ENCODE results near the gene ZSCAN5A. TPM values are rescaled to one million over a fixed set of nuclear protein-coding genes. Genes with fewer than 3 reads are reported as not detected.
"Not testable (repeated sequence)": the region's sequence is repeated elsewhere in the genome, so short reads cannot be mapped to it uniquely, and the experiment has no call there.

Gene ZSCAN5A
- polyA plus RNA-seq, 1 donor = 21.3 TPM

DNA sequence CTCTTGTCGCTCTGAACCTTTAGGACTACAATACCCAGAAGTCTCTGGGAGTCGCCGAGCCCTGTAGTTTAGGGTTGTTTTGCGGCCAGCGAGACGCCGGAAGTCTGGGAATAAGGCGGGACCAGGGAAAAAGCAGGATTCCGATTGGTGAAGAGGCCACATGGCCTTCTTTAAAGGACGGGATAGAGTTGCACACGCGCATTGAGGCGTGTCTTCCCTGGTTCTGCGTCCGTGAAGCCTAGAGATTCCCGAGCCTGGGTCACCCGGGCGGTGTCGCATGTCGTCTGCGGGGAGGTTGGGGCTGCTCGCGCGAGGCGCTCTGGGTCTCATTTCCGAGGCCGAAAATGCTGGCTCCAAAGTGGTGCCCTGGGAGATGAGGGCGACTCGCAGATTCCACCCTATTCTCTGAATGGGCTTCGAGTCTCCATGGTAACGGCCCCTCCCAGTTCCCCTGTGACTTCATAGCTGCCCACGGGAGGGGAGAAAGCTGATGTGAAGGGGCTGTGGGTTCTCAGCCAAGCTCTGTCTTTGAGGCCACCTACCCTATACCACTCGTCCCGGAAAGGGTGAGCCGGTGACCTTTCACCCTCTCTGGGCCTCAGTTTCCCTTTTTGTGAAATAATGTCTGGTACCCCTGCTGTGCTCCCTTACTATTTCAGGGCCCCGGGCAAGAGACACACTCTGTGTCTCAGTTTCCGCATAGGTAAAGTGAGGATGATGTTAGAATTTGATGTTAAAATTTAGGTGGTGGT is 614 bp upstream of the ZSCAN5A start:
- DNase-seq = peak; percentile 99

DNA sequence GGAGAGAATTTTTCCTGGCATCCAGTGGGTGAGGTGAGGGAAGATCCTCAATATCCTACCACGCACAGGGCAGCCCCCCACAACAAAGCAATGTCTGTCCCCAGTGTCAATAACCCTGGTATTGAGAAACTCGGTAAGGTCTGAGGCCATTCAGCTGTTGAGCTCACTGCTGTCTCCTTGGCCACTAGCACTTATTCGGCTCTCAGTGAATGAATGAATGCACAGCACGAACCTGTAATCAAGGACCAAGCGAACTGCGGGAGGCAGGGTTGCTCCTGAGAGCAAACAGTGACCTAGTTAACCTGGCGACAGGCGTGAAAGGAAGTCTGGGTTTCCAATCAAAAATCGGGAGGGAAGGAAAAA is 640 bp downstream of the ZSCAN5A start:
- DNase-seq = no peak

GRCh38 chr19:56312787-56313657 is 1.6 kb downstream of the ZSCAN5A start:
- no peak for DNase-seq

DNA sequence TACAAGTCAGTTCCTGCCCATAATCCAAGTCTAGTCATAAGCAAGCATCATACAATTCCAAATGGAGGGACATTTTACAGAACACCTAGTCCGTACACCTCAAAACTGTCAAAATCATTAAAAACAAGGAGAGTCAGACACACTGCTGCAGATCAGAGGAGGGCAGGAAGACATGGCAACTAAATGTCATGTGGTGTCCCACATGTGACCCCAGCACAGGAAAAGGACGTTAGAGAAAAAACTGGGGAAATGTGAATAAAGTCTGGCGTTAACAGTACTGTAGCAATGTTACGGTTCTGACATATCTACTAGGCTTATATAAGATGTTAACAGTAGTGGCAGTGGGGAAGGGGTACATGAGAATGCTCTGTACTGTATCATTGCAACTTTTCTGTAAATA is 2.3 kb downstream of the ZSCAN5A start:
- DNase-seq = no peak

- no peak for DNase-seq
Measured at GRCh38 chr19:56310462-56310861, 4.2 kb downstream of the ZSCAN5A start.

- DNase-seq = no peak
Measured at GRCh38 chr19:56309511-56310185, 5.0 kb downstream of the ZSCAN5A start.

- no peak for DNase-seq
Measured at GRCh38 chr19:56308792-56309191, 5.8 kb downstream of the ZSCAN5A start.

- DNase-seq = not testable (repeated sequence)
Measured at GRCh38 chr19:56307062-56307461, 7.6 kb downstream of the ZSCAN5A start.

GRCh38 chr19:56306016-56306415 is 8.6 kb downstream of the ZSCAN5A start:
- DNase-seq = no peak

- DNase-seq = no peak
Measured at GRCh38 chr19:56304243-56304642, 10.4 kb downstream of the ZSCAN5A start.

- DNase-seq = no peak
Measured at GRCh38 chr19:56301886-56302620, 12.6 kb downstream of the ZSCAN5A start.

GRCh38 chr19:56301155-56301554 is 13.5 kb downstream of the ZSCAN5A start:
- no peak for DNase-seq

GRCh38 chr19:56299688-56300087 is 15.0 kb downstream of the ZSCAN5A start:
- DNase-seq = no peak

GRCh38 chr19:56297010-56297409 is 17.6 kb downstream of the ZSCAN5A start:
- DNase-seq = no peak

DNA sequence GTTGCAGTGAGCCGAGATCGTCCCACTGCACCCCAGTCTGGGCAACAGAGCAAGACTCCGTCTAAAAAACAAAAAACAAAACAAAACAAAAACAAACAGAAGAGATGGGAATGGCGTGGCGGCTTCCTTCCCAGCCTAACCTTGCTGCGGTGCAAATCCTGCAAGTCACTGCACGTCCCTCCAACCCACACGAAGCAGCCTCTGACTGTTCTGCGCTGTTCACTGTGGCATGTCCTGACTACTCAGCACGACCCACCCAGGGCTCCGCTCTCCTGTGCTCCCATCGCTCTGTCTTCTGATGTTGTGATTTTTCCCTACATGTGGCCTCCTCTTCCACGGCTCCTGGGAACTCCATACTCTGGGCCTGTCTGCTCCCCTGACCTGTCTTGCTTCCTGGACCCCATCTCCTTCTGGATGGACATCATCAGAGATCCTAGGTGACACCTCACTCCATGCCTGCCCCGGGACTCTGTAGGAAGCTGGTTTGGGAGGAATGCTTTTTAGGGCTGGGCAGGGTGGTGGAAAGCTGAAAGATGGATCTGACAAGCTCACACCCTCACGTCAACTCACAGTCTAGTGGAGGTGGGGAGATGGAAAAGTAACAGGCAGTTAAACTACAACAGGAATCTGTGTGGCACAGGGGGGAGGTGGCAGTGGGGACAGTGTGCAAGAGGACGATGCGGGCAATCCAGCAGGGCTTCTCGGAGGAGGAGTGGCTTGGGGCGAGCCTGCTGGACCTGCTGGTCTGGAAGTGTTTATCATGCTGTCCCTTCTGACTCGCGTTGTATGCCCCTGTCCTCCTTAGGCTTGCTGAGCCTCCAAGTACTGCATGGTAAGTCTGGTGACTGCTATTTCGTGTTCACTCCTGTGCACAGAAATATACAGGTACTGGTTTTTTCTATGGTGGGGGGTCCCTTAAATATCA is 18.8 kb downstream of the ZSCAN5A start:
- DNase-seq = no peak

DNA sequence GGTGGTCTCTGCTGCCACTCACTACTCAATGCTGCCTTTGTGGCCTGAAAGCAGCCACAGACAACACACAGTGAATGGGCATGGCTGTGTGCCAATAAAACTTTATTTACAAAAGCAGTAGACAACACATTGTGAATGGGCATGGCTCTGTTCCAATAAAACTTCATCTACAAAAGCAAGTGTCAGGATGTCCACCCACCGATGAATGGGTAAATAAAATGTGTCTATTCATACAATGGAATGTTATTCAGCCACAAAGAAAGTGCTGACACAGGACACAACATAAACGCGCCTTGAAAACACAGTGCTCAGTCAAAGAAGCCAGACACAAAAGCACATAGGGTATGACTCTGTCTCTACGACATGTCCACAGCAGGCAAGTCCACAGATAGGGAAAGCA is 20.1 kb downstream of the ZSCAN5A start:
- no peak for DNase-seq

DNA sequence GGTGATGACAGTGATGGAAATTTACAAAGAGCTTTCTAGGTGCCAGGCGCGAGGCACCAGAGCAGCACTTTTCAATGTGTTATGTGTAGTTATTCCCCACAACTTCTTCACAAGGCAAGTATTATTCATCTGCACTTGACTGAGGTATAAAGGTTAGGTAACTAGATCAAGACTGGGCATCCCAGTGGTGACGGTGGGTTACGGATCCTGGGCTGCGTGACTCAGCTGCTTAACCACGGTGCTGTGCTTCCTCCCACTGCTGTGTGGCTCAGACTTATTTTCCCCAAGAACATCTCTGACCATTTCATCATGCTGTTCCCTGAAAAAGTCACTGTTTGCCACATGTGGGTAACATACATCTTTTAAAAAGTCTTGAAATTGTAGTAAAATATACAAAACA is 22.8 kb downstream of the ZSCAN5A start:
- DNase-seq = no peak

- DNase-seq = no peak
Measured at GRCh38 chr19:56290104-56290503, 24.5 kb downstream of the ZSCAN5A start.

DNA sequence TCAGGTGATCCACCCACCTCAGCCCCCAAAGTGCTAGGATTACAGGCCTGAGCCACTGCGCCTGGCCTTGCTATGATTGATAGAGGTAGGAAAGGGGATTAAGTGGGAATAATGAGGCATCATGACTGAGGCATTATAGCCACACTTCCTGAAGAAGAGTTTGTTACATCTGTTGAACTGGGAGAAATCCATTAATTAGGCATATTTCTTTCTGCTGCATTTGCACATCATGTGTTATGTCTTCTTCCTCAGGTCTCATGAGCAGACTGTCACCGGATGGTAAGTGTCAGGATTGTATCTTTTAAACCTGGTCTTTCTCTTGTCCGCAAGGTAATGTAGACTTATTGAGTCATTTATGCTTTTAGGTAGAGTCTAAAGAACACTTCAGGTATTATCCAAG is 29.9 kb downstream of the ZSCAN5A start:
- DNase-seq = no peak

DNA sequence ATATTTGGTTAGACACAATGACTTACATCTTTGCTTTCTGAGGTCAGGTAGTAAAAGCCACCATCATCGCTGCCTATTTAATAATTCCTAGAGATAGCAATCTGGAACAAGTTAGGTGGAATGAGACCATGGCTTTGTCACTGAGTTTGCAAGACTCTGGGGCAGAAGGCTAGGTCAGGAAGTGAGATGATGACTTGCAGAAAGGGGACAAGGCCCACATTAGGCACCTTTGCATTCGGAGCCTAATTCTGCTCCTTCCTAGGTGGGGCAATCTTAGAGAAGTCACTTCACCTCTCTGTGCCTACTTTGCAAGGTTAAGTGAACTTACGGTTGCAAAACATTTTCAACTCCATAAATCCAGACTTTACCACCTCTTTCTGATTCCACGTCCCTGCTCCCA is 31.8 kb downstream of the ZSCAN5A start:
- no peak for DNase-seq

GRCh38 chr19:56273563-56274117 is 41.0 kb downstream of the ZSCAN5A start:
- no peak for DNase-seq

Measured in left kidney (tissue), 2 donors.